ENCODE results near the gene USP17L13.
"Not testable (repeated sequence)": the region's sequence is repeated elsewhere in the genome, so short reads cannot be mapped to it uniquely, and the experiment has no call there.

- not testable (repeated sequence) for TF ChIP-seq CTCF, EZH2 (IDR thresholded peaks at IDR 0.05)
Observed at GRCh38 chr4:9234085-9234484, 9.4 kb downstream of the USP17L13 start, which contains the start of gene USP17L15.

Measured in neural progenitor cell (in vitro differentiated cells).